ENCODE results near the gene PTPRG.

PTPRG gene

DNA sequence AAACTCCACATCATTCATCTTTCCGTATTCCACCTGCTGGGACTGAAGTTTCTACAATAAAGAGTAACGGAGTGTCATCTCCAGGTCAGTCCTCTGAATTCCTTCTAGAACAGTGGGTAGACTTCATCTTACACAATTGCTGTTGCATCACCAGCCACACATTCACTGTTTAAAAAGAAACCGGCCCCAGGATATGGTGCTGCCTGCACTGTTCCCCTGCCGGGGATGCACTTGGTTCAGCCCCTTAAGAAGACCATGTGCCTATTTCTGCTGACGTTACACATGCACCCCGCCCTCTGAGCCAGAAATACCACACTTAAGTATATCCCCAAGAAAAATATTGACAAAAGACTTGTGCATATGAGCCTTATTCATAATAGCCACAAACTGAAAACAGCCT, 578.6 kb downstream of the PTPRG start:
- DNase-seq, result no peak

GRCh38 chr3:62142331-62143085, 581.1 kb downstream of the PTPRG start:
- no peak for DNase-seq

- no peak for DNase-seq
These were observed 582.6 kb downstream of the PTPRG start for GRCh38 chr3:62143843-62144450.

DNA sequence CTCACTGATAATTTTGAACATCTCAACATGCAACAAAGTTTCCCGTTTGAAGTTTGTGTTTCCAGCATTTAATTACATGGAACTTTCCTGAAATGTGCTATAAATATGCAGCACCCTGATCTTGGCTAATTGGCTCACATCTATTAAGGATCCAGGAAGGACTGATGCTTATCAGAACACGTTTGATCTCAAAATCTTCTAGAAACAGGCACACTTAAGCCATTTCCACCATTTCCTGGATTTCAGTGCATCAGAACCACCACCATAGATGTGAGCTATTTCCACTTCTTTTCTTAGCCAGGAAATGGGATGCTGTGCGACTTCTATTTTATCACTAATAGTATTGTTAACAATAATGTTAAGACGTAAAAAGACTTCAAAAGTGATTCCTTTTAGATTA, 583.1 kb downstream of the PTPRG start:
- no peak for DNase-seq

DNA sequence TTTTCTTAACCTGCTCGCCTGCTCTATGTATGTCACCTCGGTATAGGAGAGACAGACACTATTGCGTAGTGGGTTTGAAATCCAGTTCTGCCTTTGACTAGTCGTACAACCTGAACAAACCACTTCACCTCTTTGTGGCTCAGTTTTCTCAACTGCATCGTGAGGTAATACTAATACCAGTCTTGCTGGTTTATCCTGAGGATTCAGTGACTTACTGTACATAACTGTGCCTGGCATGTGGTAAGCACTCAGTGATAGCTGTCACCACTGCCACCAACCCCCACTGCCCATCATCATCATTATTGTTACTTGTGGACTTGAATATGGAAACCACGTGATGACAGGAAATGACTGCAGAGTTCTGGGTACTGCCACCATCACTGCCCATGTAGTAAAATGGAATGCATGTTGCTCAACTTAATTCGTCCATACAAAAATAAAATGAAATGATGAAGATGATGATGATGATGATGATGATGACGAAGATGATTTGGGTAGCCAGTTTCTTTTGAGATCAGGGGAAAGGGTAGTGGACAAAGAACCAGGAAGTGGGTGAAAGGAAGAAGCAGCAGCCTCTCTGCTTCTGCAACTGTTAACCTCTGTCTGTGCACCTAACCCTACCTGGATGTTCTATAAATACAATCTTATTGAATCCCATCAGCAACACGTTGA, 583.9 kb downstream of the PTPRG start:
- no peak for DNase-seq

DNA sequence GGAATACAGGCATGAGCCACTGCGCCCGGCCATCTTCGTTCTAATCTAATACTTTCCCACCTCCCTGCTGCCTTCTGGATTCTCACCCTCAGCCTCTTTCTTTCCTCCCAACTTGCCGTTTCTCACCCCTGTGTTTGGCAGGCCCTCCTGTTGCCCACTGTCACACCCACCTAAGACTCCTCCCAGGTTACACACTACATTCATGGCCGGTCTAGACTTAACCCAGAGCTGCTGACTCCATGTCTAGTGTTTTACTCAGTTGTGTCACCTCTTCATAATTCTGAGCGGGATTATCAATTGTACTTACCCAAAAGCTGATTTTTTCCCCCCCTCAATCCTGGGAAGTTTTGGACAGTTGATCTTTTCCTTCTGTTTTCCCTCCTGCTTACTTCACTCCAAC, 588.2 kb downstream of the PTPRG start:
- DNase-seq, result no peak

- DNase-seq, result no peak
These were observed 588.6 kb downstream of the PTPRG start for GRCh38 chr3:62149962-62150361.

DNA sequence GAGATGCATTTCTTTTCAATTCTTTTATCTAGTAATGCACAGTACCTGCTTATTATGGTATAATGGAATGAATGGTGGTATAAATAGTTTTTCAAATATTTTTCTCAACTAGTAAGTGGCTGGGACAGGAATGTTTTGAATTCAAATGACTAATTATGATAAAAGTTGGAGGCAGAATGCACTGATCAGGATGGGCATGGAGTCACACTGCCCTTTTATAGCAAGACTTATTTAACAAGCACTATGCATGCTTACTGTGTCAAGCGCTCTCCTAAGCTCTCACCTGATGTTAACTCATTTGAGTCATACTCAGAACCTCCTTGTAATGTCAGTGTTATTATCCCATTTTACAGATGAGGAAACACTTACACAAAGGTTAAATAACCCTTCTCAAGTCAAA, 590.2 kb downstream of the PTPRG start:
- DNase-seq, result no peak

- no peak for DNase-seq
These were observed 591.9 kb downstream of the PTPRG start for GRCh38 chr3:62153231-62153630.

DNA sequence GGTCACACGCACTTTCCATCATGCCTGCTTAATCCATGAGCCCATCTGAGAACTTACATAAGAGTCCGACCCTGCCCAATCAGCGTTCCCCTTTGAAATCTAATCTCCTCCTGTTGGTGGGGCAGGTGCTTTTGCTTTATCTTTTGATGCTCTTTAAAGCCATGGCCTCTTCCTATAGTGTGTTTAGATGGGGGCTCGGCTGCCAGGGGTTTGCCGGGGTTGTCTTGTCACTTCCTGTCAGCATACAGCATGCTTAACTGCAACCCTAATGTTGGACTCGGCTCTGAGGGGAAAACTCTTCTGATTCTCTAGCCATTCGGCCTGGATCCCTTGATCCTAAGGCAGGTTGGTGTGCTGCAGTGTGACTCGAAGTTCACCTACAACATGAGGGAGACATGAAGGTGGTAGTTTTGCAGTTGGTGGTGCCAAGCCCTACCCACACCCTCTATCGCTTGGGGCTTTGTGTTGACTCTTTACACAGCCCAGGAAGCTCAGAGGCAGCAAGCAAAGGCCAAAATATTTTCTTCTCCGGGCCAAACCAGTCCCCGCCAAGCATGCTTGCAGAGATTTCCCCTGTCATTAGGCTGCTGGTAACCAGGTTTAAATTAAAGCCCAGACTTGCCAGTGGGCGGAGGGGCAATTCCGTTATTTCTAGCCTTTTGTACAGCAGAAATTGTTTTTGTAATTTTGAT, 593.2 kb downstream of the PTPRG start:
- no peak for DNase-seq

GRCh38 chr3:62159056-62159708, 597.8 kb downstream of the PTPRG start:
- no peak for DNase-seq

- no peak for DNase-seq
These were observed 598.3 kb downstream of the PTPRG start for GRCh38 chr3:62159709-62160092.

DNA sequence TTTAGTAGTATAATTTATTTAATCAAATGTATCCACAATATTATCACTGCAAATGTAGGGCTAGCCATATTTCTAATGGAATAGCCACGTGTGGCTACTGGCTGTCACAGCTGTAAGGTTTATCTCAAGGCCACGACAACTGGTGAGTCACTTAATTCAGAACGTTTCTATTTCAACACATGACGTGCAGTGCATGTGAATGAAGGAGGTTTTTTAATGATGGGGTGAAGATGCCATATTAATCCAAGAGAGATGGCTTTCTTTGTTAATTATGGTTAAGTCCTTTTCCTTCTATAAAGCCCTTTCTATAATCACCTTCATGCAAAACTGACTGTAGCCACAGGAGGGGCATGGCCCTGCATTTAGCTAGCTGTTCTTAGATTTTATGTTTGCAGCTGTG, 600.0 kb downstream of the PTPRG start:
- DNase-seq, result peak; percentile 7

DNA sequence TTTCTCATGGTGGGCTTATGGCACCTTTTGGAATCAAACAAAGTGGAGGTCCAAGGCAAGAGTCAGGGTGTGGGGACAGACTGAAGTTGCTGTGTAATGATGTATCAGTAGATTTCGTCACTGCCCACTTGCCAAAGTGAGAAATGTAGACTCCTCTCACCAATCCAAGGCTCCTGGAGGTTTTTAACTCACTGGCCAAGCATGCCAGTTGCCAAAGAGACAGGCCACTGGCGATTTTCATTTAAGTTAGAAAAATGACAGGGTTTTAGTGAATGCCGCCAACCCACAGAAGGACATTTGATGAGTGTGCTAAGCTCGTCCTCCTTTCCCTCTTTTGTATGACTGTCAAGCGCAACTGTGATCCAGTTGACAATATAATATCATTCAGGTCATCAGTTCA, 602.8 kb downstream of the PTPRG start:
- no peak for DNase-seq

GRCh38 chr3:62164746-62165145, 603.4 kb downstream of the PTPRG start:
- no peak for DNase-seq

- no peak for DNase-seq
These were observed 606.3 kb downstream of the PTPRG start for GRCh38 chr3:62167566-62168262.

GRCh38 chr3:62168356-62168755, 607.0 kb downstream of the PTPRG start:
- DNase-seq, result no peak

DNA sequence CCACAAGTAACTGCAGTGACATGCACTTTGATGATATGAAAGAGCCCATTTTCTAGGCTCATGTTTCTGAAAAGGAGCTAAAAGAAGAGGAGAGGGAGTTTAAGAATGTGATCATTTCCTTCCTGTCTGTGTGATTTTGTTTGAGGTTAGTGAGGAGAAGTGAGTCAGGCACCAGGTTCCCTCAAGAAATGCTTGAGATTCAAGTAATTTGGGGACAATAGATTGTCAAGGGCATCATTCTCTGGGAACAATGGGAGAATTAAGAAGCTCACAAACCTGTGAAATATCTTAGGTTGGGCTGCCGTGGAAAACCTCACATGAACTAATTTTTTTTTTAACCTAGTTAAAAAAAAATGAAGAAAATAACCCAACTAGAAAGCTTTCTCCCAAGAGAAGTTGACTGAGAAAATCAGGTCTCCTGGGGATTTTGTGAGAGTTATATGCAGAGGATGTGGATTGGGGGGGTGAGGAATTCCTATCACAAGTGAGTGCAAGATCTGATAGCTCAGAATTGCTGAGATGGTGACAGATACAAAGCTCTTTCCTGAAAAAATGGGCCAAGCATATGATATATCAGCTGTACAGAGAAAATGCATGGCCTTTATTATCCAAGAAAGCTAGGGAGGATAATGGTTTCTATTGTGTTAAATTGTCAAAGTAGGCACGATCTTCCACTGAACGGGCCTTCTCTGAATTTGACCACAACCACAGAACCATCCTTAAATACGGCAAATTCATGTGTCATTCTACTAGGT, 608.7 kb downstream of the PTPRG start:
- no peak for DNase-seq

- DNase-seq, result no peak
These were observed 610.4 kb downstream of the PTPRG start for GRCh38 chr3:62171789-62172188.

DNA sequence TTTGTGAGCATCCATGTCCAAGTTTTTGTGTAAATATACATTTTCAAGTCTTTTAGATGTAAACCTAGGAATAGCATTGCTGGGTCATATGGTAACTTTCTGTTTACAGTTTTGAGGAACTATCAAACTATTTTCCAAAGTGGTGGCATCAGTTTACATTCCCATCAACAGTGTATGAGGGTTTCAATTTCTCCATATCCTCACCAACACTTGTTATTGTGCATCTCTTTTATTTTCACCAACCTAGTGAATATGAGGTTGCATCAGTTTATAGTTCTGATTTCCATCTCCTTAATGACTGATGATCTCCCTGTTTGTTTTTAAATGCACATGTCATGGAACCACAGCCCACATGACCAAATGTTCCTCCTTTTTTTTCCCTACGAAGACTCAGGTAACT, 610.8 kb downstream of the PTPRG start:
- no peak for DNase-seq

GRCh38 chr3:62173939-62174515, 612.7 kb downstream of the PTPRG start:
- no peak for DNase-seq
